HG03439 (cell line): ENCODE measurements around the gene GLTP.
"Not testable (repeated sequence)": the region's sequence is repeated elsewhere in the genome, so short reads cannot be mapped to it uniquely, and the experiment has no call there.

ENCODE experiments used
- ATAC-seq: cut with Tn5 transposase; IDR thresholded peaks from one replicate; pipeline ENCODE4 v1.9.1; 2021; ENCODE audit warnings: mild to moderate bottlenecking, moderate library complexity; ENCODE audit not compliant: unreplicated experiment

Gene GLTP

DNA sequence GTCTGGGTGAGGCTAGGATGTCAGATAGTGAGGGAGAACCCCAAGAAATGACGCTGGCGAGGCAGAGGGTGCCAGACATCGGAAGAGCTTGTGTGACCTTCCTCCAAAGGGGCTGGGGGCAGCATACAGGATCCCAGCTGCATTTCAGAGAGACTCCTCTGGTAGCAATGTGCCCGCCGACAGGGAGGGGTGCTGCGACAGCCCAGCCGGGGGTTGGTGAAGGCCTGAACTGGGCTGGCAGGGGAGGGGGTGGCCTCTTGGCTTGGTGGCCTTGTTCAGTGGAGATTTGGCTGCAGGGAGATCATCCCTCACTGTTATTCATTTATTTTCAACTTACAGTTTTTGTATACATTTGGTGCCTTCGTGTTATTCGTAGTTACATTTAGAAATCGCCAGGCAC, 25.0 kb upstream of the GLTP start:
- ATAC-seq, result no peak

DNA sequence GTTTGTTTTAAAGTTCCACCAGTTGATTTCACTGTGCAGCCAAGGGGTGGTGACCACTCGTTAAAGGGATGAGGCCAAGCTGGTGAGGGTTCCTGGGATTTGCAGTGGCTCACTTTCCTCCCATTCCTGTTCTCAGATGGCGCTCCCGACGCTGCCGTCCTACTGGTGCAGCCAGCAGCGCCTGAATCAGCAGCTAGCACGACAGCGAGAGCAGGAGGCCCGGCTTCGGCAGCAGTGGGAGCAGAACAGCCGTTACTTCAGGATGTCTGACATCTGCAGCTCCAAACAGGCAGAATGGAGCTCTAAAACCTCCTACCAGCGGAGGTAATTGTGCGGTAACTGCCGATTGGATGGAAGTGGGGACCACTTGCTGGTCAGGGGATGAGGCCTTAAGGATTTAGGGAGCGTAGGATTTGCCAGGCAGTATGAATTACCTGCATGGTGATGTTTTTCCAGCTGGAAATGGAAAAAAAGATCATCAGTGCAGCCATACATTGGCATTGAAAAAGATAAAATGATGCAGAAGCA, 22.6 kb upstream of the GLTP start:
- no peak for ATAC-seq

DNA sequence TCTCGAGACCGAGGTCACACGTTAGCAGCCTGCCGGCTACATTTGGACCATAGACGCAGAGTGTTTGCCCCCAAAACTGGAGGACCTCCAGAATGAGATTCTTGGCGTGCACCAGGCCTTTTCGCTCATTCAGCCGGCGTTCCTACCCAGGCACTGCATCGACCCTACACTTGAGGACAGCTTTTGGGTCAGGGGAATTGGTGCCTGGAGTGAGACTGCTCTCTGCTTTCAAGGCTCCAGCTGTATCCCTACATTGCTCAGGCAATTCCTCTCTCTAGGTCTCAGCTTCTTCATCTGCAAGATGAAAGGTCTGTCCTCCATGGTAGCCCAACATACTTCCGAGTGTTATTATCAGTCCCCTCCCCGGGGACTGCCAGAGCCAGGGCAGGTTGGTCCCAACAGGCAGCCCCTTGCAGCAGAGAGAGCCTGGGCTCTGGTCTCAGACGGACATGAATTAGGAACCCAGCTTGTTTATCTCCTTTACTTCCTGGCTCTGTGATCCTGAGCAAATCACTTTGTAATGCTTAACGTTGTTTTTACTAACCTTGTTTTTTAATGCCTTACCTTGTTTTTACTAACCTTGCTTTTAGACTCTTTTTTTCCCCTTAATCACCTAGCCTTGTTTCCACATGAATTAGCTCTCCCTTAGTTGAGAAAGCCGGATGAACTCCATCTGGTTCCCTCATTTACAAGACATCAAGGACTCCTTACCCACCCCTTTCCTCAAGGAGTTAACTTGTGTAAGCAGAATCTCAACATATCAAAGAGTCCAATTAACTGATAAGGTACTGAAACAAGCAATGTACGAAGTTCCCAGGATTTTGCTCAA, 20.6 kb upstream of the GLTP start:
- ATAC-seq, result peak; percentile 26

DNA sequence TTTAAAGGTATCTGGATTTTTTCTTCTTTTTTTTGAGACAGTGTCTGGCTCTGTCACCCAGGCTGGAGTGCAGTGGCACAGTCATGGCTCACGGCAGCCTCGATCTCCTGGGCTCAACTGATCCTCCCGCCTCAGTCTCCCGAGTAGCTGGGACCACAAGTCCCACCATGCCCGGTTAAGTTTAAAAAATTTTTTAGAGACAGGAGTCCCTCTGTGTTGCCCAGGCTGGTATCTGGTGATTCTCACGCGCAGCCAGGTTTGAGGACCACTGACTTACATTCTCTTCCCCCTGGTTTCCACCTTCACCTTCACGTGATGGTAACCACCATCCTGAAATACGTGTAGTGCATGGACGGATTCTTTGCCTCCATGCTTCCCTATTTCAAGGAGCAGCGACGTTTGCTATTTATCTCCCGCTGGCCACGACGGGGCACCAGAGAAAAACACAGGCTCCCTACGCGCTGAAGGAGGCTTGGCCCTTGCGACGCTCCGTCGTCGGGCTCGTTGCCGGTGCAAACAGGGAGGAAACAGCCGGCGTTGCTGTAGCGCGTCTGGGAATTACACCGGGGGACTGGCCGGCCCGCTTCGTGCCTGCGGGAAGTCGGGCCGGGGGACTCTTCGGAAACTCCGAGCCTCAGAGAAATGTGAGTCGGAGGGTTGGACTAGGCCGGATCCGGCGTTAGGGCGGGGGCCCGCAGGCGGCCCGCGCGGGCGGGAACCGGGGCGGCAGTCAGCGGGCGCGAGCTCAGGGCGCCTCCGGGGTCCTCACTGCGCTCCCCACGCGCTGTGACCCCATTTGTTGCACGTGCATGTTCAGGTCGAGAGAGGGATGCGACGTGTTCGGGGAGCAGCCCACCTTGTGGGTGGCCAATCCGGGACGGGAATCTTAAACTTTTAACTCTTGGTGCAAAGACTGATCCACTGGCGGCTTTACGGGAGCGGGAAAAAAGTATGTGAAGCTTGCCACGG, 19.7 kb upstream of the GLTP start, which contains the start of gene TCHP:
TCHP (plus strand) TSS at position 492 of the 969 bp plus-strand sequence. CDS start 2,753 bp downstream, outside the sequence.
- peak; percentile 68 for ATAC-seq

DNA sequence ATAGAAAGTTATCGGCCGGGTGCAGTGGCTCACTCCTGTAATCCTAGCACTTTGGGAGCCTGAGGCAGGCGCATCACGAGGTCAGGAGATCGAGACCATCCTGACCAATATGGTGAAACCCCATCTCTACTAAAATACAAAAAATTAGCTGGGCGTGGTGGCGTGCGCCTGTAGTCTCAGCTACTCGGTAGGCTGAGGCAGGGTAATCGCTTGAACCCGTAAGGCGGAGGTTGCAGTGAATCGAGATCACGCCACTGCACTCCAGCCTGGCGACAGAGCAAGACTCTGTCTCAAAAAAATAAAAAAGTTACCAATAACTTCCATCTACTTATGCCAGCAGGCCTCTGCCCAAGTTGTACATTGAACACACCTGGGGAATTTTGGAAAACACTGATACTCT, 19.0 kb upstream of the GLTP start:
- ATAC-seq, result not testable (repeated sequence)

DNA sequence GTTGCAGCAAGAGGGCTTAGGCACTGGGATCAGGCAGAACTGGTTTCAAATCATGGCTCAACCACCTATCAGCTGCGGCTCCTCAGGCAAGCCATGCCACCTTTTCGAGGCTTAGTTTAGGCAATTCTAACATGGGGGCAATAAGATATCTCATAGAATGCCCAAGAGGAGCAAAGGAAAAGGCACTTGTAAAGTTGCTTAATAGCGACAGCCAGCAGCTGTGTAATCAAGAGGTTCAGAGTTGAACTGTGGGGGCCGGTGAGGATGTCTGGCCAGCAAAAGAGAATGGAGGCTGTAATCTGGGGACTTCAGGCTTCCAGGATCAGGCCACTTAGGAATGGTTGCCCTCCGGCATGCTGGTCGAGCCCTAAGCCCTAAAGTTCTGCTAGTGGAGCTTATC, 16.7 kb upstream of the GLTP start:
- ATAC-seq, result no peak

DNA sequence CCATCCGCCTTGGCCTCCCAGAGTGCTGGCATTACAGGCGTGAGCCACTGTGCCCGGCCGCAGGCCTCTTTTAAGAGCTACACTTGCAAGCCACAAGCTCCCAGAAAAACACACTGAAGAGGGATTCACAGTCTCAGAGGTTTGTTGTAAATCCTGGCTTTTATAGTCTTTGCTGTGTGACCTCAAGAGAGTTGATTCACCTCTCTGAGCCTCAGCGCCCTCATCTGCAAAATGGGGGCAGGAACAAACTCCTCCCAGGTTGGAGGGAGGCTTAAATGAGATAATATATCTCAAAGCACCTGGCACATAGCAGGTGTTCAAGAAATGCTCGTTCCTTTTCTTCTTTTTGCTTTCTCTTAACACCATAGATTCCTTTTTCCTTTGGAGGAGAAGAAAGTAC, 15.8 kb upstream of the GLTP start:
- no peak for ATAC-seq

DNA sequence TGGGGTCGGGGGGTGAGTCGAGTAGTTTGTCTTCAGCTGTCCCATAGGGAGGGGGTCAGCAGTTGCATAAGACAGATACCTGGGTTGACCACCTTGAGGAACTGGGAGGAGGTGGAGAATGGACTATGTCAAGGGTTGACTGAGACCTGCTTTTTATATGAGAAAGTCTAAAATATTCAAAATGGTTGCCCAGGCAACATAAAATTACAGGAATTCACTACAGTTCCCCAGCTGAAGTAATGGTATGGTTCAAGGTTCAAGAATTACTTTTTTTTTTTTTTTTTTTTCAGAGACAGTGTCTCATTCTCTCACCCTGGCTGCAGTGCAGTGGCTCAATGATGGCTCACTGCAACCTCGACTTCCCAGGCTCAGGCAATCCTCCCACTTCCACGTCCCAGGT, 14.6 kb upstream of the GLTP start:
- ATAC-seq, result no peak

DNA sequence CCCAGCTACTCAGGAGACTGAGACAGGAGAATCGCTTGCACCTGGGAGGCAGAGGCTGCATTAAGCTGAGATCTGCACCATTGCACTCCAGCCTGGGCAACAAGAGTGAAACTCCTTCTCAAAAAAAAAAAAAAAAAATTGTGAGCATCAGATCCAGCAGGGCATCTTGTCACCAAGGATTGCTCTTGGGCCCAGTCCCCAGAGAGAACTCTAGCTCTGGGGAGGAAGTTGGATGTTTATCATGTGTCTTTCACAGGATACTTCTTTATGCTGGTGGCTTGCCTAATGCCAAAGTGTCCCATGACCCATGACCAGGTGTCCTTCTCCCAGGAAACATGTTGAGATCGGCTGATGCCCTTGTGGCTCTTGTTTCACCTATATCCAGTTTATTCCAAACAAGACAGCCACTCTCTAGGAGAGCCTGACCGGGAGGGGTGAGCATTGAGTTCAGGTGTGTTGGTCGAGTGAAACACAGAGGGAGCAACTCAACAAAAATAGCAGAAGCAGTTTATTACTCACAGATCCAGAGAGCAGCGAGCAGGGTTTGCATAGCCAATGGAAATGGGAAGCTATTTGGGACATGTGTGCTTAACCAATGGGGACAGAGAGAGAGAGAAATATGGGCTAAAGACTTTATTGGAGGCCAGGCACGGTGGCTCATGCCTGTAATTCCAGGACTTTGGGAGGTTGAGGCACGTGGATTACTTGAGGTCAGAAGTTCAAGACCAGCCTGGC, 13.1 kb upstream of the GLTP start:
- no peak for ATAC-seq

DNA sequence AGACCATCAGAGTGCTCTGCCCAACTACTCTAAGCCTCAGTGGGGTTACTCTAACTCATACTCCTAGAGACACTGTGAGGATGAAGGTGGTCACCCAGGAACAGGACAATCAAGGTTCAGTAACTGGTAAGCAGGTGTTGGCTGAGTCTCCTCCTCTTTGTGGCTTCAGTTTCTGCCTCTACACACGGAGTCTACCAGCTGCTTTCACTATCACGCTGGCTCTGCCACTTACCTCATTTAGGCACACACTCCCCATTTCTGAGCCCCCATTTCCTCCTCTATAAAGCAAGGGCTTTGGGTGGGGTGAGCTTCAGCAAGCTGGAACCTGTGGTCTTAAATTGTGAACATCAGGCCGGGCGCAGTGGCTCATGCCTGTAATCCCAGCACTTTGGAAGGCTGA, 12.4 kb upstream of the GLTP start:
- ATAC-seq, result no peak

DNA sequence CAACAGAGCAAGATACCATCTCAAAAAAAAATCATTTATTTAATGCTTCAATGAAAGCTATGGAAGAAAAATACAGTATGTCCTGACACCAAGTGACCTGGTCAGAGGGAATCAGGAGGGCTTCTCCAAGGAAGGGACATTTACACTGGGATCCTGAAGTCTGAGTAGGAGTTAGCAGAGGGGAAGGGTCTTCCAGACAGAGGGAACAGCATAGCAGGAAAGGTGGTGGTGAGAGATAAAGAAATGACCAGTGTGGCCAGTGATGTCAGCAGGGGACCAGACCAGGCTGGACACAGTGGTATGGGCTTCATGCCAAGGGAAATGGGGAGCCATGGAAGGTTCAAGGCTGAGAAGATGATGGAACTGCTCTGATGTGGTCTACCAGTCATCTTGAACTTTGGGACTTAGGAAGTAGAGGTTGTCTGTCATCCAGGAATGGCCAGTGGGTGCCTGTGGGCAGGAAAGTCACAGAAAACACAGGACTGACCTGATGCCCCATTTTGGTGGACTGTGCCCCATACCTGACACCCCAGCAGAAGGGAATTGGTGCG, 11.9 kb upstream of the GLTP start:
- ATAC-seq, result no peak

DNA sequence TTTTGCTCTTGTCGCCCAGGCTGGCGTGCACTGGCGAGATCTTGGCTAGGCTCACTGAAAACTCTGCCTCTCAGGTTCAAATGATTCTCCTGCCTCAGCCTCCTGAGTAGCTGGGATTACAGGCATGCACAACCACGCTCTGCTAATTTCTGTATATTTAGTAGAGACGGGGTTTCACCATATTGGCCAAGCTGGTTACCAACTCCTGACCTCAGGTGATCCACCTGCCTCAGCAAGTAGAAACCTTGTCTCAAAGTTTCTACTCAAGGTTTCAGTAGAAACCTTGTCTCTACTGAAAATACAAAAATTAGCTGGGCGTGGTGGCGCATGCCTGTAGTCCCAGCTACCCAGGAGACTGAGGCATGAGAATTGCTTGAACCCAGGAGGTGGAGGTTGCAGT, 11.4 kb upstream of the GLTP start:
- not testable (repeated sequence) for ATAC-seq

DNA sequence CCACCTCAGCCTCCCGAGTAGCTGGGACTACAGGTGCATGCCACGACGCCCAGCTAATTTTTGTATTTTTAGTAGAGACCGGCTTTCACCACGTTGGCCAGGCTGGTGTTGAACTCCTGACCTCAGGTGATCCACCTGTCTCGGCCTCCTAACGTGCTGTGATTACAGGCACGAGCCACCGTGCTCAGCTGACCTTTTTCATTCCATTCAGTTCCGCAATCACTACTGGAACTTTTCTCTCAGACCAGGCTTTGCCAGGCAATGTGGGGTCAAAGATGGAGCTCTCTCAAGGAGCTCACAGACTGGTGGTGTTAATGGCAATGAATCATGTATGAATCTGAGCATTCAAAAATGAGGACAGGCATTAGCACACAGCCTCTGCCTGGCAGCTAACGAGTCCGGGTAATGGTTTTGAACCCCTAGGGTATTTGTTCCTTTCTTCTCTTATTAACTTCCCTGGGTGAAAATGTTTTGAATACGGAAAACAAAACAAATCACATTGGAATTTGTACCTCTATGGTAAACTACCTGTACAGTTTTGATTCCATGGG, 10.4 kb upstream of the GLTP start:
- no peak for ATAC-seq

DNA sequence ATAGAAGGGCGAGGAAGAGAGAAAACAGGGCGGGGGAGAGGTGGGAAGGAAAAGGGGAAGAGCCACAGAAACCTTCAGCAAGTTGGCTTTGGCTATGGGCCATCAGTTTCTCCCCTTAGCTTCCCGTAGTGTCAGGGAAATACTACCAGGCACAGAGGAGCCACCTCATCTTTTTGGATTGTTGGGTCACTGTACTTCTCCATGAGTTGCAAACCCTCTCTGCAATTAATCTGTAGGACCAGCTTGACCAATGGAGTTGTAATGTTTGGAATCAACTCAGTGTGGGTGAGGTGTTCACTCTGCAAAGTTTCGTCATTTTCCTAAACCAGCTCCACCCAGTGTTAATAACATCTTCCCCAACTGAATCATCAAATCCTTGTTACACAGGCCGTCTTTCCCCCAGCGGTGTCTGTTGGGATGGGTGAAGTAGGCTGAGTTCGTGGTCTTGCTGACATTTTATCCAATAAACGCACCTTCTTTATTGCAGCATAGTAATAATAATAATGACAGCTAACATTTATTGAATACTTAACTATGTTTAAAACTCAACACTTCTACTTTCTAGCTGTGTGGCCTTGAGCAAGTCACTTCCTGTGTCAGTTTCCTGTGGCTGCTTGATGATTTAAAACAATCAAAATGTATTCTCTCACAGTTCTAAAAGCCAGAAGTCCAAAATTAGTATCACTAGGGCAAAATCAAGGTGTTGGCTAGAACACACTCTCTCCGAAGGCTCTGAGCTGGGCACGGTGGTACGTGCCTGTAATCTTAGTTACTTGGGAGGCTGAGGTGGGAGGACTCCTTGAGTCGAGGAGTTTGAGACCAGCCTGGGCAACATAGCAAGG, 8.1 kb upstream of the GLTP start:
- no peak for ATAC-seq

DNA sequence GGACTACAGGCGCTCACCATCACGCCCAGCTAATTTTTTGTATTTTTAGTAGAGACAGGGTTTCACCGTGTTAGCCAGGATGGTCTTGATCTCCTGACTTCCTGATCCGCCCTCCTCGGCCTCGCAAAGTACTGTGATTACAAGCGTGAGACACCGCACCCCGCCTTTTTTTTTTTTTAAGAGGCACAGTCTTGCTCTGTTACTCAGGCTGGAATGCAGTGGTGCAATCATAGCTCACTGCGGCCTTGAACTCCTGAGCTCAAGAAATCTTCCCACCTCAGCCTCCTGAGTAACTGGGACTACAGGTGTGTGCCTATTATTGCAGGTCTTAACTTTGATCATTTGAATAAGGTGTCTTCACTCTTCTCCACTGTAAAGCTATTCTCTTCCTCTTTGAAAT, 5.3 kb upstream of the GLTP start:
- ATAC-seq, result no peak

DNA sequence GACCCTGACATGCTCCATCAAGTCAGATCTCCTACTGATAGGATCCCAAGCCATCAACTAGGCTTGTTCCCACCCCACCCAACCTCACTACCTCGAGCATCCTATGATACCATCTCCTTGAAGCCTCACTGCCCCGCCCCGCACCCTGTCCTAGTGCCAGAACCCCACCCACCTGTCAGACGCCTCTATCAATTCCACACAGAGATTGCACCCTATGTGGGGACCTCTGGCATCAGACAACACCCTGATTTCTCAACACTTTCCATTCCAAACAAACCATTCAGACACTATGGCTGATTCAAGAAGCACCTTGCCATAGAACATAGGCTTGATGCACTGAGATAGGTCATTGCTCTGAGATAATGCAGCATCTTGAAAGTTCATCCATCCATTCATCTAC, 3.1 kb upstream of the GLTP start:
- ATAC-seq, result no peak

DNA sequence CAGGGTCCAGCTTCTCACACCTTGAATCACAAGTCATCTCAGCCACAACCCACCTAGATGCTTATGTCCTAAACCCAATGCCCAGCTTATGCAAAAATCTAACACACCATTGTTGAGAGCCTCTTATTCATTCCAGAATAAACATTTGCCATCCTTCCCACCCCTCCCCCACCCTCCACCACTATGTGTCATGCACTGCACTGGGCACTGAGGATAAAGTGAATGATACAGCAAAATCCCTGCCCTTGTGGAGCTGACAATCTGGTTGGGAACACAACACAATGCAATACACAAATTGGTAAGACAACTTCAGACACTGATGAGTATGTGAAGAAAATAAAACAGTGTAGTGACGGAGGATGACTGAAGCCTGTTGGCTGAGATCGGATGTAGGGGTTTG, 1.4 kb upstream of the GLTP start:
- ATAC-seq, result no peak

DNA sequence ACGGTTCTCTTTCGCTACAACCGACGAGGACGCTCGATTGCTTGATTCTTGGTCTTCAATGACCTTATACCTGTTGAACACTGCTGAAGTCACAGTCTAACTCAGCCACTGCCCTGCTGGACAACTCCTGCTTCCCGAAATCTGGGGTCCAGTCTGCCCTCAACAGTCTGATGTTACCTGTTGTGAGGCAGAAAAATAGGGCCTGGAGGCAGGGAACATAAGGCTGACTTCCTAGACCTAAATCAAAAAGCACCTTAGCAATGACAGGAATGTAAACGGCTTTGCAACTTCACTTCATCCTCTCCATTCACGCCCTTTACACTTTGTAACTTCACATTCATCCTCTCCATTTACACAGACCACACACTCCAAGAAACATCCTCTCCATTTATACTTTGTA, 597 bp upstream of the GLTP start:
- ATAC-seq, result no peak

DNA sequence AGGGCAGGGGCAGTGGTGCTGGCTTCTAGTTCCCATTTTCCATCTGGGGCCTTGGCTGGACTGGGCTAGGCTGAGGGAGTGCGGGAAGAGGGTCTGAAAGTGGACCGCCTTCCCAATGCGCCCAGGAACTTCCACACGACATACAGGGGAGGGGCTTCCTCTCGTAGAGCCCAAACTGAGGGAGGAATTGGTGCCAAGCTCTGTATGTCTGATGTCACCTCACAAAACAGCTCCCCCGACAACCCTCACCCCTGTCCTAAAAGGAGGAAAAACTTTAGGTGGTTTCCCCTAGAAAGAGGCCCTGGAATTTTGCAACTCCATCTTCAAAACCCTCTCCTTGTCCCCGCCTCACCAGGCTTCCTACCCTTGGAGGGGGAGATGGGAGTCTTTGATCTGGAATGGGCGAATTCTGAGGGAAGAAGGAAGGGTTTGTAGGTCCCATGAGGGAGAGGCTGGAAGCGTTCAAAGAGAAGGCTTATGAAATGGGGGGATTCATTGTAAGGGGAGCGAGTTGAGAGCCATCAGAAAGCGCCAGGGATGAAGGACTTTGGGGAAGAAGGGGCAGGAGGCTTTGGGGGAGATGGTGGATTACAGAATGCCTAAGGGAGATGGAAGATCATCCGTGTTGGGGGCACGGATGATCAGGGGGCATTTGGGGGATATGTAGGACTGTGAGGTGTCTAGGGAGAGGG, 844 bp downstream of the GLTP start:
- ATAC-seq, result no peak
